ENCODE data around the gene VILL. TPM values are rescaled to one million over a fixed set of nuclear protein-coding genes. Genes with fewer than 3 reads are reported as not detected.
A peak's percentile ranks its signal among the peaks of the same experiment; 100 is the strongest.

Gene VILL
- total RNA-seq, 1 experiment from 2014 or later: 1.2 TPM

DNA sequence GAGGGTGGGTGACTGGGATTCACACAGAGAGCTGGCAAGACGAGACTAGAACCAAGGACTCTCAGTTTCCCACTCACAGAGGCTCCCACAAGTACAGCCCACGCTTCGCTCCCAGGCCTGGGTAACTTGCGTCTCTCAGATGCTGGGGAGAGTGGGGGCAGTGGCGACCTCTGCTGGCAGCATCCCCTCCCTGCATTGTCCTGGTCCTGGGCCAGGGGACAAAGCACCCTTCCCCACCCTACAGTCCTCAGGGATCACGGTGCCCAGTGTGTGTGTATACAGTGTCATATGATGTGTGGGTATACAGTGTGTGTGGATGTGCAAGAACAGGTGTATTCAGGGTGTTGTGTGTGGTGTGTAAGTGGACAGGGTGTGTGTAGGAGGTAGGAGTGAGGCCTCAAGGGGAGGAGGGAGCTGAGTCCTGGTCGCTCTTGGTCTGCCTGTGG, 12.8 kb downstream of the VILL start:
- ChIA-PET CTCF (interaction anchor here (0.9 to 1.6 kb wide), 8 partner anchors 10 to 659 kb away, joined by 3 to 8 read pairs (median 4); no protein-coding TSS in a partner anchor), RAD21 (ENCODE audit: low non-redundant PET in 1 of 2, low total read pairs in 2 of 2, uncharacterized antibody in 2 of 2, unreplicated experiment in 2 of 2) (interaction anchor here in 1 of 2 experiments (0.5 kb wide), 1 partner anchor 169 kb away, joined by 3 read pairs; no protein-coding TSS in a partner anchor), POLR2A (no interaction called here)
- no TSS peak for BruUV-seq (replicated peaks)
- peaks cover 6 to 34% of the 10 kb centered on the region in 2 experiments for H3K4me1 ChIP-seq (ENCODE audit: control insufficient read depth in 1 of 2, insufficient read depth in 2 of 2, low read length in 2 of 2)
- H3K4me2 ChIP-seq (ENCODE audit: low read length): no peak overlapping the region
- intact Hi-C loops (cut with micrococcal nuclease): loop anchor here (1.0 to 2.0 kb wide), 2 partner anchors 29 to 149 kb away; no protein-coding TSS in a partner anchor
- no peak overlapping the region for H3K27ac ChIP-seq (ENCODE audit: low read depth, low read length)
- H3K79me2 ChIP-seq (ENCODE audit: insufficient read depth, low read length): no peaks in the 10 kb centered on the region
- no peak overlapping the region for H3K4me3 ChIP-seq (replicated peaks in 1 of 2; ENCODE audit: low read depth in 1 of 2, low read length in 2 of 2)
- H3K9me2 ChIP-seq (ENCODE audit: insufficient read depth): no peaks in the 10 kb centered on the region
- H3K27me3 ChIP-seq (ENCODE audit: insufficient read depth, low read length): no peaks in the 10 kb centered on the region
- H3K9ac ChIP-seq (ENCODE audit: low read length): no peak overlapping the region
- no peak for TF ChIP-seq FOSL1 (IDR thresholded peaks at IDR 0.05; ENCODE audit: low read depth)
- TF ChIP-seq CTCF (IDR thresholded peaks at IDR 0.05 in 2 of 3, conservative IDR thresholded peaks at IDR 0.05 in 1 of 3; ENCODE audit: borderline replicate concordance in 1 of 3, insufficient read depth in 1 of 3, low read depth in 2 of 3, low read length in 2 of 3): peak in 2 of 3 experiments; percentile 98; a peak in 4 of 6 replicates
- DNase-seq (ENCODE audit: low read depth, low spot score): no peak
- peak; percentile 47 for ATAC-seq
- no peaks in the 10 kb centered on the region for H3K9me3 ChIP-seq (ENCODE audit: control insufficient read depth in 1 of 2, insufficient read depth in 1 of 2, low read depth in 1 of 2, low read length in 2 of 2)
- H2AFZ ChIP-seq (ENCODE audit: low read depth, low read length, poor library complexity, severe bottlenecking): no peak overlapping the region
- no peaks in the 10 kb centered on the region for H4K20me1 ChIP-seq (ENCODE audit: insufficient read depth)
- no peaks in the 10 kb centered on the region for H3K36me3 ChIP-seq (ENCODE audit: control insufficient read depth in 1 of 2, insufficient read depth in 2 of 2, low read length in 2 of 2)

DNA sequence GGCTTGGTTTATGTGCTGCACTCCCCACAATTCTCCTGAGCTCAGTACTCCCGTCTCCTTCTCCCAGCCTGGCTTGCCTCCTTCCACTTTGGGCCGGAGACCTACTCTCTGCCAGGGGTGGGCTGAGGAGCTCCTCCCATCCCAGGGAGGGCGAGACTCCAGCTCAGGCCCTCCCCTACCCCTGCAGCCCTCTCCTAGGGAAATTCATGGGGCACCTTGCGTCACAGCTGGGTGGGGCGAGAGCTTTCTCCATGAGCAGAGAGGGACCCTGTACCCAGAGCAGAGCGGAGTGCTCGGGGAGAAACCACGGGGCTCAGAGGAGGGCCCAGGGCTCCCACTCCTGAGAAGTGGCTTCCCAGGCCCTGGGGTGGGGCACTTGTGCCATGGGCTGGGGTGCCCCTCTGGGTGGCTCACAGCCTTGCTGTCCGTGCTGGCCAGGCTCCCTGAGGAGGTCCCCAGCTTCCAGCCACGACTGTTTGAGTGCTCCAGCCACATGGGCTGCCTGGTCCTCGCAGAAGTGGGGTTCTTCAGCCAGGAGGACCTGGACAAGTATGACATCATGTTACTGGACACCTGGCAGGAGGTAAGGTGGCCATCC, 13.3 kb downstream of the VILL start:
- Histone ChIP-seq H3K9ac (ENCODE audit: low read length) (no peak overlapping the region), H3K4me2 (ENCODE audit: low read length) (no peak overlapping the region), H4K20me1 (ENCODE audit: insufficient read depth) (no peaks in the 10 kb centered on the region), H3K4me3 (replicated peaks in 1 of 2; ENCODE audit: low read depth in 1 of 2, low read length in 2 of 2) (no peak overlapping the region), H3K36me3 (ENCODE audit: control insufficient read depth in 1 of 2, insufficient read depth in 2 of 2, low read length in 2 of 2) (no peaks in the 10 kb centered on the region), H2AFZ (ENCODE audit: low read depth, low read length, poor library complexity, severe bottlenecking) (no peak overlapping the region), H3K79me2 (ENCODE audit: insufficient read depth, low read length) (no peaks in the 10 kb centered on the region), H3K4me1 (ENCODE audit: control insufficient read depth in 1 of 2, insufficient read depth in 2 of 2, low read length in 2 of 2) (peaks cover 3 to 29% of the 10 kb centered on the region in 2 experiments; a peak in 2 of 4 replicates), H3K9me2 (ENCODE audit: insufficient read depth) (no peaks in the 10 kb centered on the region), H3K9me3 (ENCODE audit: control insufficient read depth in 1 of 2, insufficient read depth in 1 of 2, low read depth in 1 of 2, low read length in 2 of 2) (no peaks in the 10 kb centered on the region), H3K27me3 (ENCODE audit: insufficient read depth, low read length) (no peaks in the 10 kb centered on the region), H3K27ac (ENCODE audit: low read depth, low read length) (no peak overlapping the region)
- no peak for TF ChIP-seq ZBTB33 (IDR thresholded peaks at IDR 0.05; ENCODE audit: extremely low read depth, insufficient replicate concordance, low read length)
- TF ChIP-seq SIN3A (IDR thresholded peaks at IDR 0.05; ENCODE audit: low read depth): no peak
- TF ChIP-seq EGR1 (IDR thresholded peaks at IDR 0.05; ENCODE audit: low read depth): no peak
- no peak for TF ChIP-seq CBX3 (IDR thresholded peaks at IDR 0.05; ENCODE audit: low read depth)
- TF ChIP-seq ELF1 (IDR thresholded peaks at IDR 0.05; ENCODE audit: borderline replicate concordance, low read depth): no peak
- no peak for TF ChIP-seq JUND (IDR thresholded peaks at IDR 0.05)
- TF ChIP-seq TCF7L2 (IDR thresholded peaks at IDR 0.05; ENCODE audit: borderline replicate concordance, extremely low read depth, insufficient read depth, insufficient read length): no peak
- TF ChIP-seq POLR2AphosphoS5 (IDR thresholded peaks at IDR 0.05; ENCODE audit: low read depth, low read length): no peak
- TF ChIP-seq SP1 (IDR thresholded peaks at IDR 0.05; ENCODE audit: low read depth): no peak
- no peak for TF ChIP-seq RAD21 (IDR thresholded peaks at IDR 0.05; ENCODE audit: low read depth)
- ChIA-PET RAD21 (ENCODE audit: low non-redundant PET in 1 of 2, low total read pairs in 2 of 2, uncharacterized antibody in 2 of 2, unreplicated experiment in 2 of 2) (interaction anchor here in 1 of 2 experiments (0.5 kb wide), 1 partner anchor 170 kb away, joined by 3 read pairs; no protein-coding TSS in a partner anchor), CTCF (interaction anchor here (0.9 to 1.6 kb wide), 8 partner anchors 10 to 659 kb away, joined by 3 to 8 read pairs (median 4); no protein-coding TSS in a partner anchor), POLR2A (no interaction called here)
- DNase-seq (ENCODE audit: low read depth, low spot score): no peak
- ATAC-seq: peak; percentile 1; the same call in 1 of the 2 replicates
- BruUV-seq (replicated peaks): no TSS peak
- intact Hi-C loops (cut with micrococcal nuclease): loop anchor here (1.0 to 2.0 kb wide), 3 partner anchors 30 to 659 kb away; no protein-coding TSS in a partner anchor
